ENCODE data around the gene PGRMC2. TPM values are rescaled to one million over a fixed set of nuclear protein-coding genes. Genes with fewer than 3 reads are reported as not detected.
A peak's percentile ranks its signal among the peaks of the same experiment; 100 is the strongest.

The PGRMC2 gene
- total RNA-seq (2021; fragmentation: NEBNext Ultra II Directional; extraction: Animal tissue kit (Norgen Biotek cat#: 25700)): 100 to 1,000 TPM; 116 to 185 (median 129) TPM
- long read RNA-seq, transcript PGRMC2-208 (3 exons, 3,783 nt): major isoform, 16 of 38 reads
- long read RNA-seq, partial matches to known transcripts: 18 of 38 reads
- long read RNA-seq, other reads (novel, unspliced or antisense): 0 of 38 reads

- no peak for TF ChIP-seq CTCF (IDR thresholded peaks at IDR 0.05)
- H3K36me3 Mint-ChIP-seq (ENCODE audit: low read depth): peaks cover 42% of the 10 kb centered on the region
- no peaks in the 10 kb centered on the region for H3K9me3 Mint-ChIP-seq
- peak within 1 kb of the TSS; percentile 88 for H3K27ac Mint-ChIP-seq
- no peaks in the 10 kb centered on the region; the same call in none of the 2 replicates for H3K27me3 Mint-ChIP-seq (ENCODE audit: insufficient read depth)
- H3K4me1 Mint-ChIP-seq (ENCODE audit: low read depth): peaks cover 39% of the 10 kb centered on the region
- peak; percentile 17 for DNase-seq
- peak within 1 kb of the TSS; percentile 95 for H3K4me3 Mint-ChIP-seq
Observed at GRCh38 chr4:128287141-128287870, at the start of gene PGRMC2. TSS of gene PGRMC2 (minus strand) at chr4:128287813. CDS start at chr4:128287790, 23 bp downstream.

- no peak overlapping the region for H3K4me3 Mint-ChIP-seq
- TF ChIP-seq CTCF (IDR thresholded peaks at IDR 0.05): no peak
- no peak for DNase-seq
- H3K36me3 Mint-ChIP-seq (ENCODE audit: low read depth): no peaks in the 10 kb centered on the region
- H3K4me1 Mint-ChIP-seq (ENCODE audit: low read depth): peaks cover 64% of the 10 kb centered on the region
- H3K27me3 Mint-ChIP-seq (ENCODE audit: insufficient read depth): no peaks in the 10 kb centered on the region
- H3K27ac Mint-ChIP-seq: no peak overlapping the region
- H3K9me3 Mint-ChIP-seq: no peaks in the 10 kb centered on the region
Observed at GRCh38 chr4:128335541-128335940, 47.9 kb upstream of the PGRMC2 start.

GRCh38 chr4:128334256-128334655 lies 46.6 kb upstream of the PGRMC2 start:
- H3K4me1 Mint-ChIP-seq (ENCODE audit: low read depth): peaks cover 53% of the 10 kb centered on the region
- no peak overlapping the region for H3K27ac Mint-ChIP-seq
- no peaks in the 10 kb centered on the region for H3K9me3 Mint-ChIP-seq

GRCh38 chr4:128333309-128334018 lies 45.9 kb upstream of the PGRMC2 start:
- Mint-ChIP-seq H3K4me1 (ENCODE audit: low read depth) (peaks cover 45% of the 10 kb centered on the region), H3K27ac (no peak overlapping the region), H3K9me3 (no peaks in the 10 kb centered on the region), H3K36me3 (ENCODE audit: low read depth) (no peaks in the 10 kb centered on the region), H3K4me3 (no peak overlapping the region), H3K27me3 (ENCODE audit: insufficient read depth) (no peaks in the 10 kb centered on the region)
- no peak for TF ChIP-seq CTCF (IDR thresholded peaks at IDR 0.05)
- DNase-seq: no peak

More at GRCh38 chr4:128334256-128334655, 46.6 kb upstream of the PGRMC2 start:
- H3K36me3 Mint-ChIP-seq (ENCODE audit: low read depth): no peaks in the 10 kb centered on the region
- H3K4me3 Mint-ChIP-seq: no peak overlapping the region
- no peak for TF ChIP-seq CTCF (IDR thresholded peaks at IDR 0.05)
- H3K27me3 Mint-ChIP-seq (ENCODE audit: insufficient read depth): no peaks in the 10 kb centered on the region
- no peak for DNase-seq

GRCh38 chr4:128332081-128332480 lies 44.5 kb upstream of the PGRMC2 start:
- Mint-ChIP-seq H3K27ac (no peak overlapping the region), H3K9me3 (no peaks in the 10 kb centered on the region), H3K4me3 (no peak overlapping the region), H3K27me3 (ENCODE audit: insufficient read depth) (no peaks in the 10 kb centered on the region), H3K36me3 (ENCODE audit: low read depth) (no peaks in the 10 kb centered on the region; the same call in 1 of the 2 replicates), H3K4me1 (ENCODE audit: low read depth) (peaks cover 34% of the 10 kb centered on the region)
- DNase-seq: no peak
- TF ChIP-seq CTCF (IDR thresholded peaks at IDR 0.05): no peak
